Adrenal gland (tissue), 12 donors: ENCODE data around the gene CR1. TPM values are rescaled to one million over a fixed set of nuclear protein-coding genes. Genes with fewer than 3 reads are reported as not detected.
"Not testable (repeated sequence)": the region's sequence is repeated elsewhere in the genome, so short reads cannot be mapped to it uniquely, and the experiment has no call there.

Source experiments
- DNase-seq, 7 donors: peaks; one replicate each; pipeline ENCODE4 v3.0.0-alpha.2; 2019 to 2020
- H3K27ac ChIP-seq, 5 donors: fragments of 200-600 bp; sonication (generic) in 4 of 5; 1 replicate in 3 of 5; 2 replicates in 2 of 5; pipeline versions ENCODE4 v1.5.1 to v1.8.0; 2016 to 2020; ENCODE audit warnings: mild to moderate bottlenecking in 1 of 5
- H3K27me3 ChIP-seq: fragments of 200-600 bp; 2 replicates; pipeline ENCODE4 v1.8.0; 2021
- H3K36me3 ChIP-seq, 2 donors: fragments of 200-600 bp; replicated peaks in 1 of 2; 1 replicate in 1 of 2; 2 replicates in 1 of 2; pipeline versions ENCODE4 v1.5.1 to v1.8.0; 2018 to 2022
- H3K4me1 ChIP-seq, 2 donors: fragments of 200-600 bp; replicated peaks in 1 of 2; 1 replicate in 1 of 2; 2 replicates in 1 of 2; pipeline versions ENCODE4 v1.5.1 to v1.8.0; 2018 to 2021
- H3K4me3 ChIP-seq, 4 donors: fragments of 200-600 bp; sonication (generic) in 3 of 4; one replicate each; pipeline ENCODE4 v1.5.1; 2016 to 2018
- H3K9me3 ChIP-seq, 3 donors: fragments of 200-600 bp; sonication (generic) in 1 of 3; replicated peaks in 1 of 3; 1 replicate in 2 of 3; 2 replicates in 1 of 3; pipeline versions ENCODE4 v1.5.1 to v1.8.0; 2016 to 2021
- CTCF ChIP-seq, 6 experiments: fragments of 450-650 bp in 4 of 6; fragments of 200-600 bp in 2 of 6; sonication (generic) in 1 of 6; IDR thresholded peaks; 1 replicate in 5 of 6; 2 replicates in 1 of 6; pipeline versions ENCODE4 v1.5.1 to v1.8.0; 2016 to 2021; ENCODE audit warnings: antibody characterized with exemption in 6 of 6, mild to moderate bottlenecking in 2 of 6, moderate library complexity in 1 of 6
- POLR2A ChIP-seq, 2 donors: fragments of 450-650 bp; IDR thresholded peaks; one replicate each; pipeline ENCODE4 v1.6.1; 2017; ENCODE audit warnings: antibody characterized with exemption in 2 of 2, mild to moderate bottlenecking in 2 of 2, moderate library complexity in 1 of 2
- WGBS, 4 donors: extraction: QIAGEN DNeasy Blood & Tissue Kit in 2 of 4; methylation state at CpG; one replicate each; pipeline versions ENCODE4 v1.1.5 to v1.1.7; 2013 to 2017; 5-methylcytosine and 5-hydroxymethylcytosine counted together
- intact Hi-C, 2 donors: fragments of 100-400 bp; cut with DNase I; formaldehyde crosslinking; loops; one replicate each; pipeline versions ENCODE4 v1.14.1 to v1.15.0; 2022 to 2023
- polyA plus RNA-seq, 3 donors: library from polyadenylated mRNA; stranded (reverse); fragments of 200-250 nt in 2 of 3; fragments of 350-450 nt in 1 of 3; fragmentation: Illumina TruSeq in 1 of 3; extraction: RNeasy Lipid Tissue Mini Kit (QIAGEN cat#74804) in 1 of 3; gene quantifications; one replicate each; pipeline ENCODE4 v1.2.3, GENCODE V29; 2013 to 2014
- total RNA-seq, 9 donors: library from RNA; depleted of rRNA in 4 of 9; stranded (reverse); fragments of >200 nt in 4 of 9; fragments of 120-200 nt in 1 of 9; fragmentation: NEBNext Ultra II Directional in 1 of 9; extraction: Animal tissue kit (Norgen Biotek cat#: 25700) in 1 of 9; gene quantifications; one replicate each; pipeline versions ENCODE4 v1.1.0 to v1.2.4, GENCODE V29; 2013 to 2023
- donor health status: healthy with polysubstance abuse.
- donor health status: Bipolar disorder and iron deficiency.
- donor health status: DM: yes; HTN: yes; CAD: no.
- donor health status: DM: no; HTN: no; CAD: no.
- donor health status: DM: no; HTN: no; CAD: no.
- donor health status: DM: yes; HTN: yes; CAD: no.

The CR1 gene
- total and polyA plus RNA-seq, 12 donors, result 0.30 to 35.5 (median 3.6) TPM

GRCh38 chr1:207628776-207629175 lies 132.8 kb downstream of the CR1 start:
- Histone ChIP-seq H3K4me1 (no peaks in the 10 kb centered on the region), H3K9me3 (no peaks in the 10 kb centered on the region), H3K27me3 (no peaks in the 10 kb centered on the region), H3K4me3 (no peak overlapping the region), H3K27ac (no peak overlapping the region), H3K36me3 (no peaks in the 10 kb centered on the region)
- WGBS, 4 donors, result 38 to 45% (median 44%) methylated on average over 5 of the region's 5 CpGs
- TF ChIP-seq POLR2A (IDR thresholded peaks at IDR 0.05) (no peak), CTCF (IDR thresholded peaks at IDR 0.05) (no peak)
- no peak for DNase-seq
- intact Hi-C loops, result no loop called here

GRCh38 chr1:207631137-207631536 lies 135.2 kb downstream of the CR1 start:
- H3K36me3 ChIP-seq, result no peaks in the 10 kb centered on the region
- WGBS, 4 donors, result 38 to 67% (median 58%) methylated on average over 1 of the region's 1 CpG
- H3K27ac ChIP-seq, result no peak overlapping the region

GRCh38 chr1:207633226-207633625 lies 137.3 kb downstream of the CR1 start:
- Histone ChIP-seq H3K4me3 (no peak overlapping the region), H3K4me1 (no peaks in the 10 kb centered on the region), H3K36me3 (no peaks in the 10 kb centered on the region), H3K27me3 (no peaks in the 10 kb centered on the region), H3K27ac (no peak overlapping the region), H3K9me3 (no peaks in the 10 kb centered on the region)
- intact Hi-C loops, result no loop called here
- no peak for DNase-seq
- TF ChIP-seq POLR2A (IDR thresholded peaks at IDR 0.05), result no peak
- no peak for TF ChIP-seq CTCF (IDR thresholded peaks at IDR 0.05)

More at GRCh38 chr1:207631137-207631536, 135.2 kb downstream of the CR1 start:
- intact Hi-C loops, result no loop called here
- DNase-seq, result no peak
- Histone ChIP-seq H3K4me3 (no peak overlapping the region), H3K4me1 (no peaks in the 10 kb centered on the region), H3K27me3 (no peaks in the 10 kb centered on the region), H3K9me3 (no peaks in the 10 kb centered on the region)
- TF ChIP-seq CTCF (IDR thresholded peaks at IDR 0.05), result no peak
- no peak for TF ChIP-seq POLR2A (IDR thresholded peaks at IDR 0.05)

GRCh38 chr1:207633699-207634289 lies 137.8 kb downstream of the CR1 start:
- DNase-seq, H3K36me3 ChIP-seq, H3K4me1 ChIP-seq, H3K27ac ChIP-seq, H3K27me3 ChIP-seq, H3K9me3 ChIP-seq, H3K4me3 ChIP-seq, intact Hi-C loops: not testable (repeated sequence)
- 82 to 88% (median 84%) methylated on average over 12 of the region's 12 CpGs for WGBS, 4 donors

- intact Hi-C loops, H3K36me3 ChIP-seq, H3K4me3 ChIP-seq, DNase-seq, H3K27me3 ChIP-seq, H3K27ac ChIP-seq, H3K4me1 ChIP-seq, H3K9me3 ChIP-seq: not testable (repeated sequence)
- 79 to 91% (median 81%) methylated on average over 6 of the region's 6 CpGs for WGBS, 4 donors
These were observed 138.3 kb downstream of the CR1 start for GRCh38 chr1:207634293-207634692.

GRCh38 chr1:207635569-207636186 lies 139.7 kb downstream of the CR1 start:
- H3K36me3 ChIP-seq, H3K4me1 ChIP-seq, DNase-seq, H3K27me3 ChIP-seq, H3K4me3 ChIP-seq, H3K9me3 ChIP-seq, H3K27ac ChIP-seq, intact Hi-C loops: not testable (repeated sequence)
- 60 to 81% (median 71%) methylated on average over 7 of the region's 7 CpGs for WGBS, 4 donors

- H3K27me3 ChIP-seq, DNase-seq, intact Hi-C loops, H3K36me3 ChIP-seq, H3K9me3 ChIP-seq, H3K27ac ChIP-seq, H3K4me3 ChIP-seq, H3K4me1 ChIP-seq: not testable (repeated sequence)
- 82 to 91% (median 86%) methylated on average over 7 to 9 of the region's 9 CpGs for WGBS, 4 donors
These were observed 142.7 kb downstream of the CR1 start for GRCh38 chr1:207638487-207639145.

- 57 to 67% (median 63%) methylated on average over 5 of the region's 5 CpGs for WGBS, 4 donors
- not testable (repeated sequence) for DNase-seq
These were observed 143.4 kb downstream of the CR1 start for GRCh38 chr1:207639362-207639761.

More at GRCh38 chr1:207639362-207639761, 143.4 kb downstream of the CR1 start:
- H3K36me3 ChIP-seq, H3K4me1 ChIP-seq, H3K27ac ChIP-seq, H3K27me3 ChIP-seq, H3K4me3 ChIP-seq, H3K9me3 ChIP-seq, intact Hi-C loops: not testable (repeated sequence)
